NK-92 (cell line): ENCODE data around the gene CXCR1.
"Not testable (repeated sequence)": the region's sequence is repeated elsewhere in the genome, so short reads cannot be mapped to it uniquely, and the experiment has no call there.

Experiments used
- DNase-seq: peaks from one replicate; lab custom pipeline; 2025; ENCODE audit not compliant: unreplicated experiment; lab: John Stamatoyannopoulos, UW

Gene CXCR1

GRCh38 chr2:218166791-218167190 lies at the start of gene CXCR1:
CXCR1 (minus strand) TSS chr2:218166962; CDS start chr2:218165211, 1,751 bp downstream.
- DNase-seq, result no peak

GRCh38 chr2:218216336-218216673 lies 49.5 kb upstream of the CXCR1 start:
- DNase-seq, result no peak

- DNase-seq, result no peak
Measured at GRCh38 chr2:218214116-218214515, 47.4 kb upstream of the CXCR1 start.

GRCh38 chr2:218209078-218209477 lies 42.3 kb upstream of the CXCR1 start:
- DNase-seq, result no peak

DNA sequence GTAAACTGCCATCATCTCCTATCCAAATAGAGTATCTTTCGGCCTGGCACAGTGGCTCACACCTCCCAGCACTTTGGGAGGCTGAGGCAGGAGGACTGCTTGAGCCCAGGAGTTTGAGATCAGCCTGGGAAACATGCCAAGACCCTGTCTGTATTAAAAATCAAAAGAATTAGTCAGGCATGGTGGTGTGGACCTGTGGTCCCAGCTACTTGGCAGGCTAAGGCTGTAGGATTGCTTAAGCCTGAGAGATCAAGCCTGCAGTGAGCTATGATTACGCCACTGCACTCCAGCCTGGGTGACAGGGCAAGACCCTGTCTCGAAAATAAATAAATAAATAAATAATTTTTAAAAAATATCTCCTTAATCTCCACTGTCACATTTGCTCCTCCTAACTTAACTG lies 35.5 kb upstream of the CXCR1 start:
- DNase-seq, result no peak

GRCh38 chr2:218196974-218197373 lies 30.2 kb upstream of the CXCR1 start:
- no peak for DNase-seq

GRCh38 chr2:218194880-218195279 lies 28.1 kb upstream of the CXCR1 start:
- no peak for DNase-seq

DNA sequence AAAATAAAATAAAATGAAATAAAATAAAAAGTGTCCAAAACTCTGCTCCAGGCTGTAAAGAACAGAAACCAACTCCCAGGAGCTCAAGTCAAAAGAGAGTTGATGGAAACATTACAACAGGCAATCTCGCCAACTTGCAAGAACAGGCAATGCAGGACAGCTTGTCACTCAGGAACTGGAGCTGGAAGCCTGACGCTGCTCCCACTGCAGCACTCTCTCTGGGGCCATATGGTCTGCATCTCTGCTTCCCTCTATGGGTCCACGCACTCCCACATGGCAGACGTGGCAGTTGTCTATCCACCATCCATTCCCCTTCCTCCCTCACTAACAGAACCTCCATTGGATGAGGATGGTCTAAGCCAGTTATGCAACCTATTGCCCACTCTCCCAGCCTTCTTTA lies 26.9 kb upstream of the CXCR1 start:
- no peak for DNase-seq

DNA sequence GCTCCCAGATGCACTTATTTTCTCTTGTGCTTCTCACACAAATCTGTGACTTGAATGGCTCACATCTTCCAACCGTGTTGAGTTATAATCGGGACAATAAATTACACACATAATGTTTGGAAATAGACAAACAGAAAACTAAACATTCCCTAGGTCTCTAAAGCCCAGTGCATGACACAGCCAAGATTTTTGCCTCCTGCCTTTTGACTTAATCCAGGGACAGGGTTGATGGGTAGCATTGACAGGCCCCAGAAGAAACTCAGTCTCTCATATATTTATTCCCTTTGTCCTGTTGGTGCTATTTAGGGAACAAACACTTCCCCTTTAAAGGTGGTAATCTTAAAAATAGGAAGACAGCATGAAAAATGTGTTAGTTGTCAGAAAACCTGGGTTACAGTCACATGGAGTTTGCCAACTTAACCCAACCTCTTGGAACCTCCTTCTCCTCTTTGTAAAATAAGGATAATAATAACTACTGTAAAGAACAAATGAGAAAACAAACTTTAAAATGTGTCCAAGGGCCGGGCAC lies 26.2 kb upstream of the CXCR1 start:
- no peak for DNase-seq

- DNase-seq, result no peak
Measured at GRCh38 chr2:218188528-218188927, 21.8 kb upstream of the CXCR1 start.

GRCh38 chr2:218187296-218188015 lies 20.7 kb upstream of the CXCR1 start:
- no peak for DNase-seq

DNA sequence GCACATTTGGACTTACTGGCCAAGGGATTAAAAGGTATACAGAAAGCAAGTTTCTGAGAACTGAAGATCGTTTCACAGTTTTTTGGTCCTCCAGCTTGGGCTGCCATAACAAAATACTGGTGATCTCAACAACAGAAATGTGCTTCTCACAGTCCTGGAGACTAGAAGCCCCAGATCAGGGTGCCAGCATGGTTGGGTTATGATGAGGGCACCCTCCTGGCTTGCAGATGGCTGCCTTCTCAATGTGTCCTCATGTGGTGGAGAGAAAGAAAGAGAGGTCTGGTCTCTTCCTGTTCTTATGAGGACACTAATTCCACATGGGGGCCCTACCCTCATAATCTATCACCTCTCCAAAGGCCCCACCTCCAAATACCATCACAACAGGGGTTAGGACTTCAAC lies 20.1 kb upstream of the CXCR1 start:
- DNase-seq, result no peak

GRCh38 chr2:218186355-218186766 lies 19.6 kb upstream of the CXCR1 start:
- no peak for DNase-seq

DNA sequence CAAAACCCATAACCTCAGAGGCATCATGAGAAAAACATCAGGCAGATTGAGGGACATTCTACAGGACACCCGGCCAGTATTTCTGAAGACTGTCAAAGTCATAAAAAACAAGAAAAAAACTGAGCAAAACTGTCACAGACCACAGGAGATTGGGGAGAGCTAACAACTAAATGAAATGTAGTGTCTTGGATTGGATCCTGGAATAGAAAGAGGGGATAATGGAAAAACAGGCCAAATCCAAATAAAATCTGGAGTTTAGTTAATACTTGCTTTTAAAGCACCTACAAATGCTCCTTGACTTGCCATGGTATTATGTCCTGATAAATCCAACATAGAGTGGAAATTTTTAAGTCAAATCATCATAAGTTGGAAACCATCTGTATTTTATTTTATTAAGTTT lies 17.6 kb upstream of the CXCR1 start:
- no peak for DNase-seq

DNA sequence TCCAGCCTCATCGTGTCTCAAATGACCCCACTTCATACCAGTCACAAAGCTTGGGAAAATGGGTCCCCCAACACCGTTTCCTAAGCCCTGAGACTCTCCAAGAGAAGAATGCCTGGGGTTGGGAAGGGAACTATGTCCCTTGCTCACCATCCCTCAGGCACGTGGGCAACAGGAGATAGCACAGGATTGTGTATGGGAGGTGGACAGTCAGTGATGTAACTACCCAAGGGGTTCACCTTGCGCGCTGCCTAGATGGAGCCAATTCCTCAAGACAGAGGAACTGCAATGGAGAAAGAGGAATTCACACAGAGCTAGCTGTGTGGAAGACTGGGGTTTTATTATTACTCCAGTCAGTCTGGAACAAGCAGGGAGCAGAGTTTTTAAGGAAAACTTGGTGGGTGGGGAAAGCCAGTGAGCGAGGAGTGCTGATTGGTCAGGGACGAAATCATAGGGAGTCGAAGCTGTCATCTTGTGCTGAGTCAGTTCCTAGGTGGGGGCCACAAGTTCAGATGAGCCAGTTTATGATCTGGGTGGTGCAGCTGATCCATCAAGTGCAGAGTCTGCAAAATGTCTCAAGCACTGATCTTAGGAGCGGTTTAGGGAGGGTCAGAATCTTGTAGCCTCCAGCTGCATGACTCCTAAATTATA lies 13.8 kb upstream of the CXCR1 start:
- no peak for DNase-seq

- no peak for DNase-seq
Measured at GRCh38 chr2:218179782-218180181, 13.0 kb upstream of the CXCR1 start.

DNA sequence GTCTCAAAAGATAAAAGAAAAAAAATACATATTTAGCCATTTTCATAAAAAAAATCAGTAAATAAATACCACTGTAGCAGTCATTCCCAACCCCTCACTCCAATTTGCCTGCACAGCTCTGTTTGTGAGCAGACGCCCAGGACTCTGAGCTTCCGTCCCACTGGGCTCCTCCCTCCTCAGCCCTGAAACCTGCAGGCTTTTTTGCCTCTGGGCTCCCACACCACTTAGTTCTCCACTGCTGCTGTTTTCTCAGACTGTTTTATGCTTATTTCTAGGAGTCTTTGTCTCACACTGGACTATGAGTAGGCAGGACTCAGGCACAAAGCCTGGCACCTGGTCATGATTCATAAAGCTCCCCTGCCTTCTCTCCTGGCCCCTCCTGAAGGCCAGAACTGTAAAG lies 6.1 kb upstream of the CXCR1 start:
- no peak for DNase-seq

GRCh38 chr2:218171744-218172143 lies 5.0 kb upstream of the CXCR1 start:
- not testable (repeated sequence) for DNase-seq

- no peak for DNase-seq
Measured at GRCh38 chr2:218169757-218170546, 3.2 kb upstream of the CXCR1 start.

- DNase-seq, result peak; percentile 6
Measured at GRCh38 chr2:218168635-218169462, 2.1 kb upstream of the CXCR1 start.

DNA sequence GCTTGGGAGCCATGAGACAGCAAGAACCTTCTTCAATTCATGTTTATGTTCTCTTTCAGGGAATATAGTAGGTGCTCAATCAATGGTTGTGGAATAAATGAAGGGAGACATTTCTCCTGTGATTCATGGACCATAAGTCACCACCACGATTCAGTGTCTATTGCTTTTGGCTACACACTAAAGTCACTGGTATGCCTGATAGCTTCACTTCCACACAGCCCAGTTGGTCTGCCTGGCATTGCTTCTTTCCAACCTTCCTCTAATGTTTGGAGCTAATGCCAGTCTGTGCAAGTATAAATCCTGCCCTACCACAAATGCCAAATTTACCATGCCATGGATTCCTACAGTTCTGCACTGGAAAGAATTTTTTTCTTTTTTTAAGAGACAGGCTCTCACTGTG lies 1.3 kb upstream of the CXCR1 start:
- no peak for DNase-seq
